ENCODE data around the gene ZMIZ1. TPM values are rescaled to one million over a fixed set of nuclear protein-coding genes. Genes with fewer than 3 reads are reported as not detected.

Gene ZMIZ1
- total RNA-seq, 1 experiment from 2014 or later = 34.2 TPM

GRCh38 chr10:79269969-79270368, 201.2 kb downstream of the ZMIZ1 start:
- Histone ChIP-seq H3K4me1 (ENCODE audit: control insufficient read depth, insufficient read depth, low read length) (no peaks in the 10 kb centered on the region), H3K27ac (ENCODE audit: low read length) (no peak overlapping the region), H3K27me3 (ENCODE audit: control insufficient read depth, insufficient read depth, low read length) (no peaks in the 10 kb centered on the region), H3K9me3 (ENCODE audit: control insufficient read depth, insufficient read depth, low read depth, low read length) (no peaks in the 10 kb centered on the region), H3K4me3 (ENCODE audit: low read depth in 2 of 2, low read length in 2 of 2) (no peak overlapping the region), H3K36me3 (ENCODE audit: control insufficient read depth, insufficient read depth, low read length) (no peaks in the 10 kb centered on the region)
- ChIA-PET CTCF (no interaction called here), POLR2A (no interaction called here)
- ATAC-seq (no peak), DNase-seq (ENCODE audit: low read depth, low spot score) (no peak)
- BruUV-seq (replicated peaks) = no TSS peak
- TF ChIP-seq TCF7L2 (IDR thresholded peaks at IDR 0.05; ENCODE audit: low read depth, low read length) = no peak
- no peak for TF ChIP-seq CTCF (IDR thresholded peaks at IDR 0.05)
- TF ChIP-seq POLR2AphosphoS5 (IDR thresholded peaks at IDR 0.05; ENCODE audit: low read depth, low read length) = no peak
- TF ChIP-seq REST (IDR thresholded peaks at IDR 0.05; ENCODE audit: insufficient read depth in 1 of 2, low read depth in 2 of 2, low read length in 1 of 2) = no peak
- no peak for TF ChIP-seq SIN3A (IDR thresholded peaks at IDR 0.05; ENCODE audit: borderline replicate concordance, insufficient read depth, low read depth, low read length)
- intact Hi-C loops (cut with micrococcal nuclease; ENCODE audit: unreplicated experiment) = no loop called here
- in situ Hi-C loops (cut with HindIII; ENCODE audit: low pct_unique_long_range_greater_than_20kb, low sequenced_read_pairs) = no loop called here

DNA sequence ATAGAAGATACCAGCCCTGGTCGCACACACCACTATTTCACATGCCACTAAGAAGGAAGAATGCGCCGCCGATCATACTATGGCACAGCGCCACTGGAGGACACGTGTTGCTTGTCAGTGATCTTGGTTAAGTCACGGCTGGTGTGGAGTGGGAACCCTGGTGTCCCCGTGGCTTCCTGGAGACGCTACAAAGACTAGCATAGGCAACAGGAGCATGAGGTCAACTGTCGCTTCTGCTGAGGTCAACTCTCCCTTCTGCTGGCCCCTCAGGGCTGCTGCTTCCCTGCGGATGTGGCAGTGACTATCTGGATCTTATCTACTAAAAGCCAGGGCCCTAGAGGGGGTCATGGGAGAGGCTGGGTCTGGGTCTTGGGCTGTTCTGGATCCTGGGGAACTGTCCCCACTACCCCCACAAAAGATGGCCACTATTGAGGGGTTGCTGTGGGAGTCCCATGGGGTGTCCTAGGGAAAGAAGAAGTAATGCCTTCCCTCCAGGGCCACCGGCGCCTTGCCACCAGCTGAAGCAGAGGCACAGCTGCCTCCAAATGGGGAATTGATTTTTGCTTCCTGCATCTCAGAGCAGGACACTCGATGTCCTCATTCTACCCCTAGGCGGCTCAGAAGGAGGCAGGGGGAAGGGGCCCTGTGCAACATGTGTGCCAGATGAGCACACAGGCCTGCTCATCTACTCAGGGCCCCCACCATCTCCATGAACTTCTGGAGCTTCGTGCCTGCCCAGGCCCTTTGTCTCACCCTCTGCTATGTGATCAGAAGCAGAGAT, 201.9 kb downstream of the ZMIZ1 start:
- BruUV-seq (replicated peaks) = no TSS peak
- Histone ChIP-seq H3K9me3 (ENCODE audit: control insufficient read depth, insufficient read depth, low read depth, low read length) (no peaks in the 10 kb centered on the region), H3K4me3 (ENCODE audit: low read depth in 2 of 2, low read length in 2 of 2) (no peak overlapping the region), H3K4me1 (ENCODE audit: control insufficient read depth, insufficient read depth, low read length) (no peaks in the 10 kb centered on the region), H3K36me3 (ENCODE audit: control insufficient read depth, insufficient read depth, low read length) (no peaks in the 10 kb centered on the region), H3K27me3 (ENCODE audit: control insufficient read depth, insufficient read depth, low read length) (no peaks in the 10 kb centered on the region), H3K27ac (ENCODE audit: low read length) (no peak overlapping the region)
- CTCF ChIA-PET = no interaction called here
- in situ Hi-C loops (cut with HindIII; ENCODE audit: low pct_unique_long_range_greater_than_20kb, low sequenced_read_pairs) = no loop called here
- intact Hi-C loops (cut with micrococcal nuclease; ENCODE audit: unreplicated experiment) = no loop called here
- DNase-seq (ENCODE audit: low read depth, low spot score) (no peak), ATAC-seq (no peak)
- TF ChIP-seq CTCF (IDR thresholded peaks at IDR 0.05) (no peak), POLR2AphosphoS5 (IDR thresholded peaks at IDR 0.05; ENCODE audit: low read depth, low read length) (no peak), REST (IDR thresholded peaks at IDR 0.05; ENCODE audit: insufficient read depth in 1 of 2, low read depth in 2 of 2, low read length in 1 of 2) (no peak), SIN3A (IDR thresholded peaks at IDR 0.05; ENCODE audit: borderline replicate concordance, insufficient read depth, low read depth, low read length) (no peak), TCF7L2 (IDR thresholded peaks at IDR 0.05; ENCODE audit: low read depth, low read length) (no peak)
- POLR2A ChIA-PET = interaction anchor here (0.6 kb wide), 1 partner anchor 299 kb away, joined by 11 read pairs; no protein-coding TSS in a partner anchor
